Fibroblast of skin of back (primary cell): ENCODE results near the gene HNRNPCL1. TPM values are rescaled to one million over a fixed set of nuclear protein-coding genes. Genes with fewer than 3 reads are reported as not detected.
"Not testable (repeated sequence)": the region's sequence is repeated elsewhere in the genome, so short reads cannot be mapped to it uniquely, and the experiment has no call there.

ENCODE experiments used
- DNase-seq: peaks from one replicate; pipeline ENCODE4 v3.0.0-alpha.2; 2013
- polyA plus RNA-seq, 2 experiments: library from polyadenylated mRNA; unstranded; fragments of 120-200 nt; gene quantifications; one replicate each; pipeline ENCODE4 v1.2.1, GENCODE V29; 2013; ENCODE audit not compliant: insufficient read length in 2 of 2

The HNRNPCL1 gene
- polyA plus RNA-seq (2013, experiment 1 of 2; ENCODE audit: insufficient read length): not detected
- 0.12 TPM for polyA plus RNA-seq (2013, experiment 2 of 2; ENCODE audit: insufficient read length)

DNA sequence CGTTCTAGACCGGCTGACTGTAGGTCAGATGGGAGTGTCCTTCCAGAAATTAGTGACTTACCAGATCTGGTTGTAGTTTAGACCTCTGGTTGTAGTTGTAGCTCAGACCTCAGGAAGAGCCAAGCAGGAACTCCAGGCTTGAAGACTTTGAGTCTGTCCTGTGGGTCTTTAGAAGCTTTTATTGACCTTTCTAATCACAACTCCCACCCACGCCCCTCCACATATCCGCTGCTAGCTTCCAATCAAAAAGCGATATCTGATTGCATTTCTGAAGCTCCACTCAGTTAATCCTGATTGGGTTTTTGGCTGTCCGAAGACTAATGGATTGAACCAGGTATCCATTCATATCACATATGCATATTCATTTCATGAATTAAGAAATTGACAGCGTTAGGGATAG lies at the start of gene HNRNPCL1:
TSS of gene HNRNPCL1 (minus strand) at position 101 of the 400 bp plus-strand sequence. CDS start 431 bp downstream, outside the sequence.
- DNase-seq: not testable (repeated sequence)

DNA sequence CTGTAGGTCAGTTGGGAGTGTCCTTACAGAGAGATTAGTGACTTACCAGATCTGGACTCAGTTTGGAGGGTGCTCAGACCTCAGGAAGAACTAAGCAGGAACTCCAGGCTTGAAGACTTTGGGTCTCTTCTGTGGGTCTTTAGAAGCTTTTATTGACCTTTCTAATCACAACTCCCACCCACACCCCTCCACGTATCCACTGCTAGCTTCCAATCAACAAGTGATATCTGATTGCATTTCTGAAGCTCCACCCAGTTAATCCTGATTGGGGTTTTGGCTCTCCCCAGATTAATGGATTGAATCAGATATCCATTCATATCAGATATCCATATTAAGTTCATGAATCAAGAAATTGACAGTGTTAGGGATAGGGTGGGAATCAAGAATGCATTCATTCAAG lies 49.6 kb upstream of the HNRNPCL1 start, which contains the start of gene PRAMEF10:
TSS of gene PRAMEF10 (minus strand) at position 101 of the 400 bp plus-strand sequence. CDS start 2,423 bp downstream, outside the sequence.
- not testable (repeated sequence) for DNase-seq

- DNase-seq: not testable (repeated sequence)
These were observed 37.6 kb upstream of the HNRNPCL1 start, which contains the start of gene PRAMEF4 for GRCh38 chr1:12886101-12886500. TSS of gene PRAMEF4 (minus strand) at chr1:12886201. CDS start at chr1:12883394, 2,807 bp downstream.

DNA sequence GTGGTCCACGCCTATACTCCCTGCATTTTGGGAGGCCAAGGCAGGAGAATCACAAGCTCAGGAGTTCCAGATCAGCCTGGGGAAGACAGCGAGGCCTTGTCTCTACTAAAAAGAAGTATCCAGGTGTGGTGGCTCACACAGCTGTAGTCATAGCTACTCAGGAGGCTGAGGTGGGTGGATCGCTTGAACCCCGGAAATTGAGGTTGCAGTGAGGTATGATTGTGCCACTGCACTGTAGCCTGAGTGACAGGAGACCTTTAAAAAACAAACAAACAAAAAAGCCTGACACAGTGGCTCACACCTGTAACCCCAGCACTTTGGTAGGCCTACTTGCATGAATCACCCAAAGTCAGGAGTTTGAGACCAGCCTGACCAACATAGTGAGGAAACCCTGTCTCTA lies 29.9 kb upstream of the HNRNPCL1 start:
- not testable (repeated sequence) for DNase-seq

DNA sequence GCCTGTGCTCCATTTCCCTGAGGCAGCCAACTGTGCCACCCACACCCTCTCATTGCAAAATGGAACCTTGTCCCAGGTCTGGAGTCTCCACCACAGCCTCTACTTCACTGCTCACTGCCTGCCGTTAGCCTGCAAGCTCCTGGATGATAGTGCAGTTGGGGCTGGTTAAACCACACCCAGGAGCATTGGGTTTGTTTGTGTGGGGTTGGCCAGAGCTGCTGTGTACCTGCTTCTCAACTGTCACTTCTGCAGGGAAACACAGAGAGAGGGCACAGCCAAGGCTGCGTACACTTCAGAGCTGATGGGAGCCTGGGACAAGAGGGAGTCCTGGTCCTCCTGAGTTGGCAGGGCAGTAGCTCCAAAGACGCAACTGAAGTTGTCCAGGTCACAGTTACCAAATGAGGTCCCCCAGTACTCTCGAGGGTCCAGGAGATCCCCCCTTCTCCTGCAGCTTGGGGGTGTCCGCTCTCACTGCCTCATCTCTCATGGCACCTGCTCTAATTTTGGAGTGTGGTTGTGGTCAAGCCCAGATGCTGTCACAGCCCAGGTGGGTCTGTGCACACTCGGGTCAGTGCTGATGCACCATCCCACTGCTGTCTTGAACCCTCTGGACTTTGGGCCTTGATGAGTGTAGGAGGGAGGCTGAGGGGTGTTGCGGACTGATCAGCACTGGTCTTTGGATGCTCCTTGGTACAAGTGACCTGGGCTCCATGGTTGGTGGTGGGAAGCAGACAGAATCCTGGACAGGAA lies 14.8 kb upstream of the HNRNPCL1 start:
- not testable (repeated sequence) for DNase-seq

GRCh38 chr1:12856786-12857185 lies 8.3 kb upstream of the HNRNPCL1 start, which contains the start of gene PRAMEF2:
TSS of gene PRAMEF2 (plus strand) at chr1:12857086. CDS start at chr1:12859010, 1,924 bp downstream.
- not testable (repeated sequence) for DNase-seq

GRCh38 chr1:12851779-12852178 lies 3.3 kb upstream of the HNRNPCL1 start:
- peak; percentile 5 for DNase-seq

- DNase-seq: not testable (repeated sequence)
These were observed 15.3 kb downstream of the HNRNPCL1 start for GRCh38 chr1:12833251-12833650.

DNA sequence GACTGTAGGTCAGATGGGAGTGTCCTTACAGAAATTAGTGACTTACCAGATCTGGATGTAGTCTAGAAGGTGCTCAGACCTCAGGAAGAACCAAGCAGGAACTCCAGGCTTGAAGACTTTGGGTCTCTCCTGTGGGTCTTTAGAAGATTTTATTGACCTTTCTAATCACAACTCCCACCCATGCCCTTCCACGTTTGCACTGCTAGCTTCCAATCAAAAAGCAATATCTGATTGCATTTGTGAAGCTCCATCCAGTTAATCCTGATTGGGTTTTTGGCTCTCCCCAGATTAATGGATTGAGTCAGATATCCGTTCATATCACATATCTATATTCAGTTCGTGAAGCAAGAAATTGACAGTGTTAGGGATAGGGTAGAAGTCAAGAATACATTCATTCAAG lies 17.2 kb downstream of the HNRNPCL1 start, which contains the start of gene PRAMEF11:
TSS of gene PRAMEF11 (minus strand) at position 101 of the 400 bp plus-strand sequence. CDS start 2,621 bp downstream, outside the sequence.
- DNase-seq: not testable (repeated sequence)

- not testable (repeated sequence) for DNase-seq
These were observed 29.5 kb downstream of the HNRNPCL1 start for GRCh38 chr1:12819061-12819460.

DNA sequence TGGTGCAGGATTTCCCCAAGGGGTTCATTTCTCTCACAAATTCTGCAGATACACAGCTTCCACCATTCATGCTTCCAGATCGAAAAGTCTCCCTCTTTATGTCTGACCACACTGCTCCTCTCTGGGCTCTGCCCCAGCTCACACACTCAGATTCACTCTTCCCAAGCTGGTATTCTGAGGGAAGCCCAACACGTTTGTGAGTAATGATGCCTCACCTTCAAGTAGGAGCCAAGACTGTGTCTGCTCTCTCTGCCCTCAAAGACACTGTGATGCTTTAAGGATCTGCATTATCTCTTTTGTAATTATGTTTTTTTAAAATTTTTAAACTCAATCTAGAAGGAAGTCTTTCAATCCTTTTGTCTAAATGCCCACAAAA lies 37.1 kb downstream of the HNRNPCL1 start:
- DNase-seq: no peak

GRCh38 chr1:12810691-12811408 lies 37.7 kb downstream of the HNRNPCL1 start:
- peak; percentile 27 for DNase-seq

DNA sequence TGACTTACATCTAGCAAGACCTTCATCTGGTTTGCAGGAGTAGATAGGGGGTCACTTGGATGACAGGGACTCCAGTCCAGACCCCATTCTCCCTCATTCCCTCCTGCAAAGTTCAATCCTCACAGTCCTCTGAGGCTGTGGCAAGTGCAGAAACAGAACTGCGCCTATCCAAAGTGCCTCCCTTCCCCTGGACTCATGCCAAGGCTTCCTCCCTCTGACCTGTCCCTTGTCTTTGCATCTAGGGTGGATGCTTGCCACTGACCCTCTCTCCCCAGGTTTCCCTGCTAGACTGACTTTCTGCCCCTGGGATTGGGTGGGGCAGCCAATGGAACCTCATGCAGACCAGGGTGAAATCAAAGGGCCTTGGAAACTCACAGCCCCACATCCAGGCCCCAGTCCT lies 38.6 kb downstream of the HNRNPCL1 start:
- no peak for DNase-seq

GRCh38 chr1:12799730-12800129 lies 48.8 kb downstream of the HNRNPCL1 start:
- DNase-seq: no peak

DNA sequence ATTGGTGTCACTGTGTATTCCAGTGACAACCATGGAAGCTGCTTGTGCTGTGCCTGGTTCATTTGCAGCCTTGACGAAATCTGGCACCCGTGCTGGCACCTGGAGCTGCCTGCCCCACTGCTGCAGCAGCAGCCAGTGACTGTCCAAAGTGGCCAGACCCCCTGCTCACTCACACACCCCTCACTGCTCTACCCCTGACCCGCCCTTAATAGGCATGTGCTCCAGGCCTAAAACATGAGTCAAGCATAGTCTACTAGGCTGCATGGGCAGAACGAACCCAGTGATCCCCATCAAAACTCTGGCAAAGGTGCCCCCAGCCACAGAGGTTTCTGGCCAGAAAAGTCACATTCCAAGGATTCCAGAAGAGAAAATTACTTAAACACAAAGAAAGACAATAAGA lies 49.6 kb downstream of the HNRNPCL1 start:
- DNase-seq: no peak
